NT2/D1 (cell line): ENCODE data around the gene EHHADH.
"Not testable (repeated sequence)": the region's sequence is repeated elsewhere in the genome, so short reads cannot be mapped to it uniquely, and the experiment has no call there.

Experiments
- DNase-seq: peaks from one replicate; pipeline ENCODE4 v3.0.0-alpha.2; 2011; ENCODE audit warnings: low read depth, low spot score
- H3K27me3 ChIP-seq: 2 replicates; pipeline ENCODE4 v1.6.0; 2011; ENCODE audit warnings: mild to moderate bottlenecking; ENCODE audit not compliant: insufficient read length, insufficient read depth
- H3K36me3 ChIP-seq: 2 replicates; pipeline ENCODE4 v1.6.1; 2011; ENCODE audit warnings: mild to moderate bottlenecking, low read length, mixed read lengths; ENCODE audit not compliant: insufficient read depth, insufficient read length
- H3K4me1 ChIP-seq: 2 replicates; pipeline ENCODE4 v1.5.1; 2011; ENCODE audit not compliant: insufficient read depth, insufficient read length
- H3K4me3 ChIP-seq: 2 replicates; pipeline ENCODE4 v1.5.1; 2011; ENCODE audit warnings: low read depth; ENCODE audit not compliant: insufficient read length
- H3K9ac ChIP-seq: 2 replicates; pipeline ENCODE4 v1.6.0; 2011; ENCODE audit warnings: low read depth; ENCODE audit not compliant: insufficient read length
- H3K9me3 ChIP-seq: 2 replicates; pipeline ENCODE4 v1.5.1; 2011; ENCODE audit warnings: mild to moderate bottlenecking, low read length; ENCODE audit not compliant: insufficient read depth
- SUZ12 ChIP-seq: IDR thresholded peaks from 2 replicates; pipeline ENCODE4 v1.6.1; 2011; ENCODE audit not compliant: insufficient read length, insufficient read depth; ENCODE audit errors: extremely low read depth
- YY1 ChIP-seq: IDR thresholded peaks from 2 replicates; pipeline ENCODE4 v1.6.1; 2011; ENCODE audit not compliant: insufficient read length, insufficient read depth
- ZNF274 ChIP-seq: IDR thresholded peaks from 2 replicates; pipeline ENCODE4 v1.6.1; 2011; ENCODE audit warnings: mild to moderate bottlenecking, low read depth, low read length

Gene EHHADH

GRCh38 chr3:185253645-185254410 lies at the start of gene EHHADH:
Gene EHHADH (minus strand): TSS chr3:185254049. CDS start chr3:185254022, 27 bp downstream.
- peak within 1 kb of the TSS; percentile 77 for H3K4me3 ChIP-seq
- H3K9me3 ChIP-seq = peaks cover 17% of the 10 kb centered on the region
- TF ChIP-seq SUZ12 (no peak), ZNF274 (no peak), YY1 (no peak)
- H3K4me1 ChIP-seq = no peaks in the 10 kb centered on the region
- H3K27me3 ChIP-seq = no peaks in the 10 kb centered on the region
- peak within 1 kb of the TSS; percentile 85 for H3K9ac ChIP-seq
- H3K36me3 ChIP-seq = no peaks in the 10 kb centered on the region
- no peak for DNase-seq

- H3K27me3 ChIP-seq, H3K4me1 ChIP-seq, H3K36me3 ChIP-seq, H3K9ac ChIP-seq, H3K9me3 ChIP-seq, H3K4me3 ChIP-seq, DNase-seq: not testable (repeated sequence)
Measured at GRCh38 chr3:185299918-185300426, 46.1 kb upstream of the EHHADH start.

GRCh38 chr3:185297867-185298266 lies 44.0 kb upstream of the EHHADH start:
- Histone ChIP-seq H3K9ac (no peak overlapping the region), H3K27me3 (no peaks in the 10 kb centered on the region), H3K36me3 (peaks cover 3% of the 10 kb centered on the region), H3K4me1 (no peaks in the 10 kb centered on the region), H3K4me3 (no peak overlapping the region), H3K9me3 (no peaks in the 10 kb centered on the region)
- DNase-seq = no peak
- TF ChIP-seq YY1 (no peak), ZNF274 (no peak), SUZ12 (no peak)

GRCh38 chr3:185292238-185292637 lies 38.4 kb upstream of the EHHADH start:
- H3K36me3 ChIP-seq = peaks cover 3% of the 10 kb centered on the region
- H3K9ac ChIP-seq = no peak overlapping the region
- no peaks in the 10 kb centered on the region for H3K4me1 ChIP-seq
- DNase-seq = no peak
- TF ChIP-seq ZNF274 = no peak
- TF ChIP-seq YY1 = no peak
- no peak for TF ChIP-seq SUZ12
- H3K4me3 ChIP-seq = no peak overlapping the region
- H3K27me3 ChIP-seq = no peaks in the 10 kb centered on the region
- H3K9me3 ChIP-seq = no peaks in the 10 kb centered on the region

GRCh38 chr3:185290266-185290665 lies 36.4 kb upstream of the EHHADH start:
- TF ChIP-seq YY1 = no peak
- Histone ChIP-seq H3K9me3 (no peaks in the 10 kb centered on the region), H3K36me3 (peaks cover 8% of the 10 kb centered on the region), H3K27me3 (no peaks in the 10 kb centered on the region), H3K9ac (no peak overlapping the region), H3K4me1 (no peaks in the 10 kb centered on the region), H3K4me3 (no peak overlapping the region)
- DNase-seq = no peak

- Histone ChIP-seq H3K36me3 (peaks cover 11% of the 10 kb centered on the region), H3K27me3 (no peaks in the 10 kb centered on the region), H3K4me1 (no peaks in the 10 kb centered on the region), H3K9ac (peak overlapping the region; percentile 76), H3K9me3 (no peaks in the 10 kb centered on the region), H3K4me3 (peak overlapping the region; percentile 63)
- TF ChIP-seq YY1 (no peak), ZNF274 (no peak), SUZ12 (no peak)
- no peak for DNase-seq
Measured at GRCh38 chr3:185283374-185283935, 29.6 kb upstream of the EHHADH start.

- H3K9ac ChIP-seq = peak overlapping the region; percentile 78
- peaks cover 11% of the 10 kb centered on the region for H3K36me3 ChIP-seq
- peak; percentile 95 for DNase-seq
- no peaks in the 10 kb centered on the region for H3K9me3 ChIP-seq
- TF ChIP-seq YY1 (no peak), ZNF274 (no peak), SUZ12 (no peak)
- H3K4me1 ChIP-seq = no peaks in the 10 kb centered on the region
- peak overlapping the region; percentile 63 for H3K4me3 ChIP-seq
- no peaks in the 10 kb centered on the region for H3K27me3 ChIP-seq
Measured at GRCh38 chr3:185282696-185283373, 29.0 kb upstream of the EHHADH start.
